ENCODE results near the gene SMPX. TPM values are rescaled to one million over a fixed set of nuclear protein-coding genes. Genes with fewer than 3 reads are reported as not detected.
A peak's percentile ranks its signal among the peaks of the same experiment; 100 is the strongest.

SMPX gene
- polyA plus RNA-seq, 2 of the 4 experiments (the other 2 are of a cell fraction): 0.13 to 0.23 TPM

DNA sequence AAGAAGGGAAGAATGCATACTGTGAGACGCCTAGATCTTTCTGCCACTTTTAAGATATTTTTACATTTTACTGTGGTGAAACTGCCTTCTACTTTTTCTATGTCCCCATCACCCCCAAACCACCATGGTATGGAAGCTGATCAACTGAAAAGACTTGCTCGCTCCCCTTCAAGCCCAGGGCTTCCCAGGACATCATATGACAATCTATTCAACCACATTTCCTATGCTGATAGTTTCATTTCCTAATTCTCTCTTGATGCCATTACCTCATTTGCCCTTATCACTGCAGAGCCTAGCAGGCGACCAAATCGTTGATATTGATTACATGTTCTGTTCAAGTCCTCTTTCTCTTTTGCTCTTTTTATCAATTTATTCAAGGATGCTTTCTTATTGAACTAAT lies 59.6 kb downstream of the SMPX start:
- no peak for ATAC-seq
- CTCF ChIA-PET: no interaction called here
- no peak for FAIRE-seq
- no peak for DNase-seq (ENCODE audit: low read depth in 1 of 2, low spot score in 1 of 2)
- 26% methylated on average over 4 of the region's 4 CpGs for WGBS (ENCODE audit: missing lambda C conversion rate)
- no peak for TF ChIP-seq TFCP2L1 (CRISPR knock-in tag; IDR thresholded peaks at IDR 0.05)
- no peak for TF ChIP-seq KDM1A (IDR thresholded peaks at IDR 0.05; ENCODE audit: low read depth)
- no peak overlapping the region for H3K4me2 ChIP-seq
- H3K27ac ChIP-seq: no peak overlapping the region
- H3K4me1 ChIP-seq: no peaks in the 10 kb centered on the region
- no peaks in the 10 kb centered on the region for H3K9me3 ChIP-seq
- POLR2A ChIA-PET: no interaction called here
- H3K4me3 ChIP-seq: no peak overlapping the region

DNA sequence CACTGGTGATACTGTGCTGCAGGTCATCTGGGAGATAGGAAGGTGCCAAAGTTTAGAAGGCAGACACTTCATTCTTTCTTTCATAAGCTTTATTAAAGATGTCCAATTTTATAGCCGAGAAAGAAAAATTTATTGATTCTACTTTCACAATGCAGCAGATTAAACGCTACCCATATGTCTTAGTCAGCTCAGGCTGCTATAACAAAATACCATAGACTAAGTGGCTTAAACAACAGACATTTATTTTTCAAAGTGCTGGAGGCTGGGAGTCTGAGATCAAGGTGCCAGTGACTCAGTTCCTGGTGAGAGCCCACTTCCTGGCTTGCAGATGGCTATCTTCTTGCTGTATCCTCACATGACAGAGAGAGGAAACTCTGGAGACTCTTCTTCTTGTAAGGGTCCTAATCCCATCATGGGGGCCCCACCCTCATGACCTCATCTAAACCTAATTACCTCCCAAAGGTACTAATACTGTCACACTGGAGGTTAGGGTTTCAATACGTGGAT lies 66.4 kb downstream of the SMPX start:
- H3K27ac ChIP-seq: no peak overlapping the region
- FAIRE-seq (peak; percentile 46), ATAC-seq (no peak), DNase-seq (ENCODE audit: low read depth in 1 of 2, low spot score in 1 of 2) (no peak)
- H3K4me2 ChIP-seq: no peak overlapping the region
- CTCF ChIA-PET: no interaction called here
- no peaks in the 10 kb centered on the region for H3K4me1 ChIP-seq
- no peaks in the 10 kb centered on the region for H3K9me3 ChIP-seq
- H3K4me3 ChIP-seq: no peak overlapping the region
- no peak for TF ChIP-seq KDM1A (IDR thresholded peaks at IDR 0.05; ENCODE audit: low read depth)
- no peak for TF ChIP-seq NPAS2 (CRISPR knock-in tag; IDR thresholded peaks at IDR 0.05; ENCODE audit: borderline replicate concordance)
- TF ChIP-seq, protein P1, sequence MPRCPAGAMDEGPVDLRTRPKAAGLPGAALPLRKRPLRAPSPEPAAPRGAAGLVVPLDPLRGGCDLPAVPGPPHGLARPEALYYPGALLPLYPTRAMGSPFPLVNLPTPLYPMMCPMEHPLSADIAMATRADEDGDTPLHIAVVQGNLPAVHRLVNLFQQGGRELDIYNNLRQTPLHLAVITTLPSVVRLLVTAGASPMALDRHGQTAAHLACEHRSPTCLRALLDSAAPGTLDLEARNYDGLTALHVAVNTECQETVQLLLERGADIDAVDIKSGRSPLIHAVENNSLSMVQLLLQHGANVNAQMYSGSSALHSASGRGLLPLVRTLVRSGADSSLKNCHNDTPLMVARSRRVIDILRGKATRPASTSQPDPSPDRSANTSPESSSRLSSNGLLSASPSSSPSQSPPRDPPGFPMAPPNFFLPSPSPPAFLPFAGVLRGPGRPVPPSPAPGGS (IDR thresholded peaks at IDR 0.05): no peak
- TF ChIP-seq HOXB13 (CRISPR knock-in tag; IDR thresholded peaks at IDR 0.05; ENCODE audit: low read depth): no peak
- TF ChIP-seq, protein P2, sequence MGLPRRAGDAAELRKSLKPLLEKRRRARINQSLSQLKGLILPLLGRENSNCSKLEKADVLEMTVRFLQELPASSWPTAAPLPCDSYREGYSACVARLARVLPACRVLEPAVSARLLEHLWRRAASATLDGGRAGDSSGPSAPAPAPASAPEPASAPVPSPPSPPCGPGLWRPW (IDR thresholded peaks at IDR 0.05): no peak
- TF ChIP-seq RCOR1 (IDR thresholded peaks at IDR 0.05; ENCODE audit: low read depth, low read length): no peak
- no peak for TF ChIP-seq HOXB5 (CRISPR knock-in tag; IDR thresholded peaks at IDR 0.05)
- 78% methylated on average over 3 of the region's 3 CpGs for WGBS (ENCODE audit: missing lambda C conversion rate)
- POLR2A ChIA-PET: no interaction called here

DNA sequence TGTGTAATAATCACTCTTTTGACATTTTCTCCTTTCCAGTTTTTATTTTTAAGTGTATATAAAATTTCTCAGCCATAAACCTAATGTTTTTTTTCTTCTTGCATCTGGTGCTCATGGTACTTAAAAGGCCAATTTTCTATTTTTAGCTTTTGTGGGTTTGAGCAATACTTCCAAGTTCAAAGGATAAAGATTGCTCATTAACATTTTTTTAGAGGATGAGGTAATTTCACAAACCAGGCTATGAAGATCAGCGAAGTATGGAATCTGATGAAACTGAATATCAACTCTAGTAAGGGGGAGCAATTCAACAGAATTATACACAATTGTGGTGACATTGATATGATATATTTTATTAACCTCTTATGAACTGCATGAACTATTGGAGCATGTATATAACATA lies 74.0 kb downstream of the SMPX start:
- CTCF ChIA-PET: no interaction called here

DNA sequence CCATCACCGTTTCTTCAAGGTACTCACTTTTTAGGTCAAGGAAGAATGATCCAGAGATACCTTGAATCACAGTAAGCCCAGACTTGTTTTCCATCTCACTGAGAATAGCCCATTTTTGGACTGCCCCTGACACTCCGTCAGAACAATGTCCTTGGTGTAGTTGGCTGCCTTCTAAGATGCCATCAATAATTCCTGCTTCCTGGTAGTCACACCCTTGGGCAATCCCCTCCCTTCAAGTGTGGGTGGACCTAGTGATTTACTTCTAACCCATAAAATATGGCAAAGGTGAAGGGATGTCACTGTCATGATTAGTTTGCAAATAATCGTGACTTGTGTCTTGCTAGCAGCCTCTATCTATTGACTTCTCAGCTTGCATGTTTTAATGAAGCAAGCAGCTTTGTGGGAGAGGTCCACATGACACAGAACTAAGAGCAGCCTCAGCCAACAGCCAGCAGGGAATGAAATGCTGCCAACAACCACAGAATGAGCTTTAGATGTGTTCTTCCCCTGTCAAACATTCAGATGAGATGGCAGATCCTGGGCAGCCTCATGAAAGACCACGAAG lies 79.8 kb downstream of the SMPX start:
- DNase-seq (ENCODE audit: low read depth in 1 of 2, low spot score in 1 of 2) (no peak), ATAC-seq (no peak), FAIRE-seq (peak; percentile 43)
- CTCF ChIA-PET: no interaction called here
- POLR2A ChIA-PET: no interaction called here
- Histone ChIP-seq H3K27ac (no peak overlapping the region), H3K9me3 (no peaks in the 10 kb centered on the region), H3K4me2 (no peak overlapping the region), H3K4me1 (no peaks in the 10 kb centered on the region; the same call in 2 of the 3 replicates), H3K4me3 (no peak overlapping the region)
- 33% methylated on average over 3 of the region's 4 CpGs for WGBS (ENCODE audit: missing lambda C conversion rate)
- TF ChIP-seq HOXB13 (CRISPR knock-in tag; IDR thresholded peaks at IDR 0.05; ENCODE audit: low read depth) (no peak), FOXS1 (CRISPR knock-in tag; IDR thresholded peaks at IDR 0.05) (no peak), ZC3H11A (IDR thresholded peaks at IDR 0.05) (no peak), BHLHE40 (IDR thresholded peaks at IDR 0.05; ENCODE audit: low read depth, low read length) (no peak), RCOR1 (IDR thresholded peaks at IDR 0.05; ENCODE audit: low read depth, low read length) (no peak), RNF2 (IDR thresholded peaks at IDR 0.05; ENCODE audit: borderline replicate concordance, low read depth) (no peak), ZSCAN20 (CRISPR knock-in tag; IDR thresholded peaks at IDR 0.05) (no peak)
- TF ChIP-seq, protein P3, sequence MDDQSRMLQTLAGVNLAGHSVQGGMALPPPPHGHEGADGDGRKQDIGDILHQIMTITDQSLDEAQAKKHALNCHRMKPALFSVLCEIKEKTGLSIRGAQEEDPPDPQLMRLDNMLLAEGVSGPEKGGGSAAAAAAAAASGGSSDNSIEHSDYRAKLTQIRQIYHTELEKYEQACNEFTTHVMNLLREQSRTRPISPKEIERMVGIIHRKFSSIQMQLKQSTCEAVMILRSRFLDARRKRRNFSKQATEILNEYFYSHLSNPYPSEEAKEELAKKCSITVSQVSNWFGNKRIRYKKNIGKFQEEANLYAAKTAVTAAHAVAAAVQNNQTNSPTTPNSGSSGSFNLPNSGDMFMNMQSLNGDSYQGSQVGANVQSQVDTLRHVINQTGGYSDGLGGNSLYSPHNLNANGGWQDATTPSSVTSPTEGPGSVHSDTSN (IDR thresholded peaks at IDR 0.05): no peak

More for the DNA sequence above, 74.0 kb downstream of the SMPX start:
- no peak overlapping the region for H3K27ac ChIP-seq
- H3K4me3 ChIP-seq: no peak overlapping the region
- no peaks in the 10 kb centered on the region for H3K4me1 ChIP-seq
- FAIRE-seq: no peak
- ATAC-seq: no peak
- no peaks in the 10 kb centered on the region for H3K9me3 ChIP-seq
- no peak overlapping the region for H3K4me2 ChIP-seq
- DNase-seq (ENCODE audit: low read depth in 1 of 2, low spot score in 1 of 2): no peak
- POLR2A ChIA-PET: no interaction called here
- TF ChIP-seq, protein P4, sequence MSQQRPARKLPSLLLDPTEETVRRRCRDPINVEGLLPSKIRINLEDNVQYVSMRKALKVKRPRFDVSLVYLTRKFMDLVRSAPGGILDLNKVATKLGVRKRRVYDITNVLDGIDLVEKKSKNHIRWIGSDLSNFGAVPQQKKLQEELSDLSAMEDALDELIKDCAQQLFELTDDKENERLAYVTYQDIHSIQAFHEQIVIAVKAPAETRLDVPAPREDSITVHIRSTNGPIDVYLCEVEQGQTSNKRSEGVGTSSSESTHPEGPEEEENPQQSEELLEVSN (IDR thresholded peaks at IDR 0.05; ENCODE audit: borderline replicate concordance, low read depth): no peak
- TF ChIP-seq CHD2 (IDR thresholded peaks at IDR 0.05; ENCODE audit: low read length, partially characterized antibody) (no peak), ZFP36 (IDR thresholded peaks at IDR 0.05; ENCODE audit: borderline replicate concordance, partially characterized antibody) (no peak), RNF2 (IDR thresholded peaks at IDR 0.05; ENCODE audit: borderline replicate concordance, low read depth) (no peak), SMC3 (IDR thresholded peaks at IDR 0.05) (no peak), RFX5 (IDR thresholded peaks at IDR 0.05) (no peak), KDM1A (IDR thresholded peaks at IDR 0.05; ENCODE audit: low read depth) (no peak), KDM5A (IDR thresholded peaks at IDR 0.05) (no peak)
- TF ChIP-seq, protein P5, sequence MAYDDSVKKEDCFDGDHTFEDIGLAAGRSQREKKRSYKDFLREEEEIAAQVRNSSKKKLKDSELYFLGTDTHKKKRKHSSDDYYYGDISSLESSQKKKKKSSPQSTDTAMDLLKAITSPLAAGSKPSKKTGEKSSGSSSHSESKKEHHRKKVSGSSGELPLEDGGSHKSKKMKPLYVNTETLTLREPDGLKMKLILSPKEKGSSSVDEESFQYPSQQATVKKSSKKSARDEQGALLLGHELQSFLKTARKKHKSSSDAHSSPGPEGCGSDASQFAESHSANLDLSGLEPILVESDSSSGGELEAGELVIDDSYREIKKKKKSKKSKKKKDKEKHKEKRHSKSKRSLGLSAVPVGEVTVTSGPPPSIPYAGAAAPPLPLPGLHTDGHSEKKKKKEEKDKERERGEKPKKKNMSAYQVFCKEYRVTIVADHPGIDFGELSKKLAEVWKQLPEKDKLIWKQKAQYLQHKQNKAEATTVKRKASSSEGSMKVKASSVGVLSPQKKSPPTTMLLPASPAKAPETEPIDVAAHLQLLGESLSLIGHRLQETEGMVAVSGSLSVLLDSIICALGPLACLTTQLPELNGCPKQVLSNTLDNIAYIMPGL (CRISPR knock-in tag; IDR thresholded peaks at IDR 0.05; ENCODE audit: borderline replicate concordance): no peak
- WGBS (ENCODE audit: missing lambda C conversion rate): 37% methylated on average over 1 of the region's 1 CpG

All from A549 (cell line).